Brain microvascular endothelial cell (primary cell): Measurements from ENCODE around the gene CBFA2T3.

Source experiments
- DNase-seq: peaks from one replicate; pipeline ENCODE4 v3.0.0-alpha.2; 2020
- H3K27ac ChIP-seq: fragments of 250-450 bp; sonication (Bioruptor Pico); 2 replicates; pipeline ENCODE4 v1.5.1; 2020; ENCODE audit warnings: mild to moderate bottlenecking, moderate library complexity
- H3K27me3 ChIP-seq: fragments of 250-450 bp; sonication (Bioruptor Pico); replicated peaks from 2 replicates; pipeline ENCODE4 v1.5.1; 2020; ENCODE audit warnings: mild to moderate bottlenecking
- H3K36me3 ChIP-seq: fragments of 250-450 bp; sonication (Bioruptor Pico); replicated peaks from 2 replicates; pipeline ENCODE4 v1.5.1; 2020; ENCODE audit warnings: mild to moderate bottlenecking
- H3K4me3 ChIP-seq: 2 replicates; pipeline ENCODE4 v1.5.1; 2011; ENCODE audit warnings: low read depth, mild to moderate bottlenecking, control low read depth, low read length, moderate library complexity
- in situ Hi-C: cut with HindIII; loops from 2 replicates; pipeline ENCODE4 v1.10.0; 2017; ENCODE audit warnings: low sequenced_read_pairs, low pct_ligation_motif_present
- TF ChIP-seq, protein P1 (sequence below): IDR thresholded peaks from 2 replicates; pipeline ENCODE4 v1.5.1; 2011; ENCODE audit warnings: low read depth, mild to moderate bottlenecking, moderate library complexity, low read length, control low read depth, inconsistent platforms; ENCODE audit errors: missing control alignments

Gene CBFA2T3

DNA sequence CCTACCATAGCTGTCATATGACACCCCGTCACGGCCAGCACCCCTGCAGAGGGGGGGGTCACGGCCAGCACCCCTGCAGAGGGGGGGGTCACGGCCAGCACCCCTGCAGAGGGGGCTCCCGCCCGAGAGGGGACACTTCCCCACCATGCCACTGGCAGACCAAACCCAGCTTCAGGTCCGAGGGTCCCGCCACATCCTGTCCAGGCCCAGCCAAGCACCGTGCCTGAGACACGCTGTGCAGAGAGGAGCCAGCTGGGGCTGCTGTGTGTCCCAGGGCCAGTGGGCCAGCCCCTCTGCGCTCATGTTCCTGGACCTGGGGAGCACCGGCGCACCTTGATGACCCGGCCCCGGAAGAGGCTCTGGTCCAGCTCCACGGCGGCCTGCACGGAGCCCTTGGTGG lies 112.5 kb downstream of the CBFA2T3 start:
- H3K27ac ChIP-seq = no peak overlapping the region
- H3K4me3 ChIP-seq = no peak overlapping the region
- DNase-seq = no peak
- TF ChIP-seq, protein P1, sequence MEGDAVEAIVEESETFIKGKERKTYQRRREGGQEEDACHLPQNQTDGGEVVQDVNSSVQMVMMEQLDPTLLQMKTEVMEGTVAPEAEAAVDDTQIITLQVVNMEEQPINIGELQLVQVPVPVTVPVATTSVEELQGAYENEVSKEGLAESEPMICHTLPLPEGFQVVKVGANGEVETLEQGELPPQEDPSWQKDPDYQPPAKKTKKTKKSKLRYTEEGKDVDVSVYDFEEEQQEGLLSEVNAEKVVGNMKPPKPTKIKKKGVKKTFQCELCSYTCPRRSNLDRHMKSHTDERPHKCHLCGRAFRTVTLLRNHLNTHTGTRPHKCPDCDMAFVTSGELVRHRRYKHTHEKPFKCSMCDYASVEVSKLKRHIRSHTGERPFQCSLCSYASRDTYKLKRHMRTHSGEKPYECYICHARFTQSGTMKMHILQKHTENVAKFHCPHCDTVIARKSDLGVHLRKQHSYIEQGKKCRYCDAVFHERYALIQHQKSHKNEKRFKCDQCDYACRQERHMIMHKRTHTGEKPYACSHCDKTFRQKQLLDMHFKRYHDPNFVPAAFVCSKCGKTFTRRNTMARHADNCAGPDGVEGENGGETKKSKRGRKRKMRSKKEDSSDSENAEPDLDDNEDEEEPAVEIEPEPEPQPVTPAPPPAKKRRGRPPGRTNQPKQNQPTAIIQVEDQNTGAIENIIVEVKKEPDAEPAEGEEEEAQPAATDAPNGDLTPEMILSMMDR = no peak
- peaks cover 9% of the 10 kb centered on the region for H3K36me3 ChIP-seq
- in situ Hi-C loops = no loop called here
- peaks cover 2% of the 10 kb centered on the region for H3K27me3 ChIP-seq

DNA sequence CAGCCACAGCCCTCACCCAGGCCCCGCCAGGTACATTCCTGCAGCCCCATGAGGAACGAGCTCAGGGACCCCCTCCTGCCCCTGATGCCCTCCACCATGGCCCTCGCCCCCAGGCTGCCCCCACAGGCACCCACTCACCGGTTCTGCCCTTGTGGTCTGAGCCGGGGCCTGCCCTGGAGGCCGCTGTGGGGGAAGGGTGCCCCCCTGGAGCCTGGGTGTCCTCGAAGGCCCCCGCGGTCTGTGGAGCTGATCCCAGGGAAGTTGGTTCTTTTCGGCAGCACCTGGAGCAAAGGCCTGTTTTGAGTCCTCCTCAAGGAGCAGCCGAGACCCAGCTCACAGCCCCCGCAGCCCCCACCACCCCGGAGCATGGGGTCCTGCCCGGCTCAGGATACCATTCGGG lies 112.9 kb downstream of the CBFA2T3 start:
- H3K27me3 ChIP-seq = no peaks in the 10 kb centered on the region
- DNase-seq = no peak
- in situ Hi-C loops = no loop called here
- peaks cover 9% of the 10 kb centered on the region for H3K36me3 ChIP-seq
- no peak overlapping the region for H3K27ac ChIP-seq
- no peak overlapping the region for H3K4me3 ChIP-seq
- TF ChIP-seq, protein P1 = no peak

DNA sequence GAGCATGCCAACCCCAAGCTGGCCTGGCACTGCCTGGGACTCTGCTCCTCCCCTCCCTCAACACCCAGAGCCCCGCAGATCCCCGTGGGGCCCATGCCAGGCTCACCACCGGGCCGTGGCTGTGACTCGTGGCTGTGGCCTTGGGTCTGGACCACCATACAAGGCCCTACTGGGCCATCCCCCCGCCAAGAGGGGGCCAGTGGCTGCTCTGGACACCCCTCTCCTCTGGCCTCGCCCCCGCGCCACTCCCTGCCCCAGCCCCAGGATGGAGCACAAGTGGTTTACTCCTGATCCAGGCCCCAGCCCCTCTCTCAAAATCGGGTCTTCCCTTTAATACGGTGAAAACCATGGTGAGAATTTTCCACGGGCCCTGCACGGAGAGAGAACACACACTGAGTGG lies 113.6 kb downstream of the CBFA2T3 start:
- no peak overlapping the region for H3K27ac ChIP-seq
- no peaks in the 10 kb centered on the region for H3K27me3 ChIP-seq
- H3K36me3 ChIP-seq = peaks cover 11% of the 10 kb centered on the region
- in situ Hi-C loops = no loop called here
- no peak for DNase-seq
- H3K4me3 ChIP-seq = no peak overlapping the region
- TF ChIP-seq, protein P1 = no peak

DNA sequence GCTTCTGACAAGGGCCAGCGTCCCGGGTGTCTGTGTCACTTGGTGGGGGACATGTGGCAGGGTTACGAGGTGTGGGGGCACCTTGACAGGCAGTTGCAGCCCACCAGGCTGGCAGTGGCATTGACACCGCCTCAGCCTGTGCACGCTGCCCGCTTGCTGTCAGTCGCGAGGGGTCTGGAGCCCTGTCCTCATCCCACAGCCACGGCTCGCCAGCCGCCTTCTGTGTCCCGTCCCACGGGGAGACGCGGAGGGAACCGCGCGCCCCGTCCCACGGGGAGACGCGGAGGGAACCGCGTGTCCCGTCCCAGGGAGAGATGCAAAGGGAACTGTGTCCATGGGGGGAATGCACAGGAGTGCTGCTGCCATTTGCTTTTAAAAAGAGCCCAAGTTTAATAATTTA lies 114.0 kb downstream of the CBFA2T3 start:
- Histone ChIP-seq H3K27me3 (no peaks in the 10 kb centered on the region), H3K27ac (no peak overlapping the region), H3K36me3 (peaks cover 11% of the 10 kb centered on the region), H3K4me3 (no peak overlapping the region)
- TF ChIP-seq, protein P1 = no peak
- in situ Hi-C loops = no loop called here
- DNase-seq = no peak

DNA sequence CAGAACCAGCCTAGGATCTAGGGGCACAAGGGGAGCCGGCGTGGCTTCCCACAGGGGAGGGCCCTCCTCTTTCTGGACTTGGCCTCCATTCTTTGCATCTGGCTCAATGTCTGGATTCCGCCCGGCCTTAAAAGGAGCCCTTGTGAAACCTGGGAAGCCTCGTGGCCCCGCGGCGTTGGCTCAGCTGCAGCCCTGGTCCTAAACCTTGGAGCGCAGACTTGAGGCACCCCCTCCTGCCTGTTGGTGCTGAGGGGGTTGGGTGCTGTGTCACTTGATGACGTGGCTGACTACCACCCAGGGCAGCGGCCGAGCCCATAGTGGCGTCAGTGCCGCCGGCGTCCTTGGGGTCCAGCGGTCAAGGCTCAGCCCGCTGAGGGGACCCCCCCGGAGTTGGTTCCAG lies 115.6 kb downstream of the CBFA2T3 start:
- in situ Hi-C loops = no loop called here
- H3K27ac ChIP-seq = no peak overlapping the region
- H3K36me3 ChIP-seq = peaks cover 11% of the 10 kb centered on the region
- H3K27me3 ChIP-seq = no peaks in the 10 kb centered on the region
- TF ChIP-seq, protein P1 = no peak
- no peak overlapping the region for H3K4me3 ChIP-seq
- no peak for DNase-seq

DNA sequence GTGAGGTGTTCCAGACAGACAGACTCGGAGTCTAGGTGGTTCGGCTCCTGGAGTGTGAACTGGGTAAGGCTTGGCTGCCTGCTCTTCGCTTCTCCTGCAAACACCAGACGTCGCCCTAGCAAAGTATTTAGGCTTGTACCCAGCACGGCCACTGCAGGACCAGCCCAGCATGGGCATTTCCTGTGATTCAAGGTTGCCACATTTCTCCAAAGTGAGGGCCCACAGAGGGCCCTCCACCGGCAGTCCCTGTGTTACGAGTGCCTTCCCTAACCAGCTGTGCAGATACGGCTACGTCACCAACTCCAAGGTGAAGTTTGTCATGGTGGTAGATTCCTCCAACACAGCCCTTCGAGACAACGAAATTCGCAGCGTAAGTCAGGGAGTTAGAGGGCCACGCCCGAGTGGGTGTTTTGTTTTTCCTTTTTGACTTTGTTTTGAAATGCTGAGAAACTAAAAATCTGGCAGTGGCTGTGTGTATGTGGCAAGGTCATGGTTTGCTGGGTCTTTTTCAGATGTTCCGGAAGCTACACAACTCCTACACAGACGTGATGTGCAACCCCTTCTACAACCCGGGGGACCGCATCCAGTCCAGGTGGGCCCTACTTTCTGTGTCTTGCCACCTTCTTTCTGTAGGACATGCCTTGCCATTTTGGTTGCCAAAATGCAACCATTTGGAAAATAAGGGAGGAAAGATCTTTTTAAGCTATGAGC lies 117.5 kb downstream of the CBFA2T3 start:
- Histone ChIP-seq H3K4me3 (no peak overlapping the region), H3K27me3 (no peaks in the 10 kb centered on the region), H3K27ac (no peak overlapping the region), H3K36me3 (peaks cover 11% of the 10 kb centered on the region)
- DNase-seq = no peak
- in situ Hi-C loops = no loop called here
- TF ChIP-seq, protein P1 = no peak
